ENCODE data around the gene CPAMD8.

Gene CPAMD8

GRCh38 chr19:16892868-16893685, 133.5 kb downstream of the CPAMD8 start:
- no peak for DNase-seq (ENCODE audit: low read depth, low spot score)

DNA sequence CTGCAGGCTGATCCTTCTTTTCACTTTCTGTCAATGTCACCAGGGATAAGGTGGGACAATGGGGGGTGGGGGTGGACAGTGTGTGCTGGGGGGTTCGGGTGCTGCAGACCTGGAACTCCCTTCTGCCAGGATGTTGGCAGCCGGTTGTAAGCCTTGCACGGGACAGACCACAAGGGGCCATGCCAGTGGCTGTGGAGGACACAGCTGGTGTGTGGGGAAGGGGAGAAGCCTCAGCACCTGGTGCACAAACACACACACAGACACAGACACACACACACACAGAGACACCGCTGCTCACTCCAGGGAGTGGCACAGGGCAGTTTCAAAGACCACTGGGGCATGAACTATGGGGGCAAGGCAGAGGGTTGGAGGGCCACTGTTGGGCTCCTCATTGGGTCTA, 134.2 kb downstream of the CPAMD8 start:
- no peak for DNase-seq (ENCODE audit: low read depth, low spot score)

DNA sequence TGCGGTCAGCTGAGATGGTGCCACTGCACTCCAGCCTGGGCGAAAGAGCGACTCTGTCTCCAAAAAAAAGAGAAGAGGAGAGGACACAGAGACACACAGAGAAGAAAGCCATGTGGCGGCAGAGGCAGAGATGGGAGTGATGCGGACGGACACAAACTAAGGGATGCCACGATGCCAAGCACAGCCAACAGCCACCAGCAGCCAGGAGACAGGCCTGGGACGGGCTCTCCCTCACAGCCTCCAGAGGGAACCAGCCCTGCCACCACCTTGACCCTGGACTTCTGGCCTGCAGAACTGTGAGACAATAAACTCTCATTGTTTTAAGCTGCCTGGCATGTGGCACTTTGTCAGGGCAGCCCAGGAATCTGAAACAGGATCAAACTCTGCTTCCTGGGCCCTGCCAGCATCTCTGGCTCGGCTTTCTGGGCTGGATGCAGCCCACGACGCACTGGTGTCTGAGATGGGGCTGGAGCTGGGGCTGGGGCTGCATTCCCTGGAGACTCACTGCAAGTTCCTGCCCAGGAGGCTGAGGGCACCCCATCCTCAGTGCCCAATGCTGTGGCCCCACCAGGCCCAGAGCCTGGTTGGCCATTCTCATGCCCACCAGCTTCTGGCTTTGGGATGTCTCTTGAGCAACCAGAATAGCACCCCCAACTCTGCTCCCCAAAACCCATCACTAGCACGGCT, 134.8 kb downstream of the CPAMD8 start:
- DNase-seq (ENCODE audit: low read depth, low spot score) = no peak

GRCh38 chr19:16890461-16891184, 136.0 kb downstream of the CPAMD8 start:
- no peak for DNase-seq (ENCODE audit: low read depth, low spot score)

- no peak for DNase-seq (ENCODE audit: low read depth, low spot score)
Measured at GRCh38 chr19:16889883-16890460, 136.6 kb downstream of the CPAMD8 start.

GRCh38 chr19:16889366-16889882, 137.2 kb downstream of the CPAMD8 start:
- no peak for DNase-seq (ENCODE audit: low read depth, low spot score)

GRCh38 chr19:16888629-16889365, 137.8 kb downstream of the CPAMD8 start, which contains the start of gene F2RL3:
Gene F2RL3, plus strand, starts transcription at chr19:16888999. Its CDS starts 191 bp downstream, at chr19:16889190.
- DNase-seq (ENCODE audit: low read depth, low spot score) = no peak

- no peak for DNase-seq (ENCODE audit: low read depth, low spot score)
Measured at GRCh38 chr19:16887353-16888265, 139.0 kb downstream of the CPAMD8 start.

- no peak for DNase-seq (ENCODE audit: low read depth, low spot score)
Measured at GRCh38 chr19:16886305-16886880, 140.2 kb downstream of the CPAMD8 start.

DNA sequence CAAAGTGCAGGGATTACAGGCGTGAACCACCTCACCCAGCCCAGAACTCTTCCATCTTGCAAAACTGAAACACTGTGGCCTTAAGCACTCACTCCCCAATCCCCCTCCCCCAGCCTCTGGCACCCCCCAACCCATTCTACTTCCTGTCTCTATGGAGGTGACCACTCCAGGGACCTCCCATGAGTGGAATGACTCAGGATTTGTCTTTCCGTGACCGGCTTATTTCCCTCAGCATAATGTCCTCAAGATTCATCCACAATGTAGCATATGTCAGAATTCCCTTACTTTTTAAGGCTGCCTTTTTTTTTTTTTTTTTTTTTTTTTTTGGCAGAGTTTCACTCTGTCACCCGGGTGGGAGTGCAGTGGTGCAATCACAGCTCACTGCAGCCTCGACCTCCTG, 141.4 kb downstream of the CPAMD8 start:
- DNase-seq (ENCODE audit: low read depth, low spot score) = no peak

DNA sequence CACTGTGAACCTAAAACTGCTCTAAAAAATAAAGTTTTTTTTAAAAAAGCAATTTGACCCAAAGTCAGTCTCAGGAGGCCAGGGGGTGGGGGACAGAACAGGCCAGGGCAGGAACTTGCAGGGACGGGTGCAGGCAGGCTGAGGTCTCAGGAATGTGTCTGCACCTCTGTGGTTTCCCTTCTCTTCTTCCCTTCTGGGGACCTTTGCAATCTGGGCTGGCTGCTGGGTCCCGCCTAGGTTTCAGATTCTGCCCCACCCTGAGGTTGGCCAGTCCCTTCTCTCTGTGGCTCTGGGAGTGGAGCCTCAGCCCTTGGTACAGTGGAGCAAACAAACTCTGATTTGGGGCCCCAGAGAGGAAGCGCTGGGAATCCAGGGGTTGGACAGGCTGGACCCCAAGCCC, 143.1 kb downstream of the CPAMD8 start:
- no peak for DNase-seq (ENCODE audit: low read depth, low spot score)

DNA sequence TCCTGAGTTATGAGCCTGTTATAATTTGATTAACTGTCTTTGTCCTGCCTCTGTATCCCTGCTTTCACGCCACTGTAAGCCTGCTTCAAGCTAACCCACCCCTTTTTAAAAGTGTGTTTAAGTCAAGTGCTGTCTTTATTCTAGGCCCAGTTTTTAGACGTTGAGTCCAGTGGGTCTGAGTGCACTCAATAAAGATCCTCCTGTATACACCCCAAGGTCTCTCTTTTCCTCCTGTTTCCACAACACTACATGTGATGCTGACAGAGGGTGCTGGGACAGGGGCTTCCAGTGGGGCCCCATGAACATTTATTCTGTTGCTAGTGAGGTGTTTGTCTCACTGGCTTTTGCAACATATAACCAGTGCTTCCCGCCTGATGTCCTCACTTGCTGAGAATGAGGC, 144.5 kb downstream of the CPAMD8 start:
- DNase-seq (ENCODE audit: low read depth, low spot score) = no peak

GRCh38 chr19:16880884-16881554, 145.6 kb downstream of the CPAMD8 start:
- no peak for DNase-seq (ENCODE audit: low read depth, low spot score)

GRCh38 chr19:16878181-16878965, 148.2 kb downstream of the CPAMD8 start:
- DNase-seq (ENCODE audit: low read depth, low spot score) = no peak

DNA sequence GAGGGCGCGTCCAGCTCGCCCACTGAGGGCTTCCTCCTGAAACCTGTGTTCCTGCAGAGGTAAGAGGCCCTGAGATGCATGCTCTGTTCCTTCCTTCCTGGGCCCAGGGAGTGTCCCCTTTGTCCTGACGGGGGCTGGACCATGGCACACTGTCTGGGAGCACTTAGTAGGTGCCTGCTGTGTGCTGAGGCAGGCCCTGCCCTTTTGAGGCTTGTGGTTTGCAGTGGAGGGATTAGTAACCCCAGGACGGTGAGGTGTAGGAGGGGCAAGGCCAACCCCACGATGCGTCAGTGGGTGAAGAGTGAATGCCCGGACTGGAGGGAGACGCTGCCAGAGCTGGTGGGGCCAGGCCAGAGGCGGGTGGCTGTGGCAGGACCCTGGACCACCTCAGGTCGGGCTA, 149.0 kb downstream of the CPAMD8 start:
- DNase-seq (ENCODE audit: low read depth, low spot score) = no peak

- DNase-seq (ENCODE audit: low read depth, low spot score) = no peak
Measured at GRCh38 chr19:16876904-16877361, 149.7 kb downstream of the CPAMD8 start.

DNA sequence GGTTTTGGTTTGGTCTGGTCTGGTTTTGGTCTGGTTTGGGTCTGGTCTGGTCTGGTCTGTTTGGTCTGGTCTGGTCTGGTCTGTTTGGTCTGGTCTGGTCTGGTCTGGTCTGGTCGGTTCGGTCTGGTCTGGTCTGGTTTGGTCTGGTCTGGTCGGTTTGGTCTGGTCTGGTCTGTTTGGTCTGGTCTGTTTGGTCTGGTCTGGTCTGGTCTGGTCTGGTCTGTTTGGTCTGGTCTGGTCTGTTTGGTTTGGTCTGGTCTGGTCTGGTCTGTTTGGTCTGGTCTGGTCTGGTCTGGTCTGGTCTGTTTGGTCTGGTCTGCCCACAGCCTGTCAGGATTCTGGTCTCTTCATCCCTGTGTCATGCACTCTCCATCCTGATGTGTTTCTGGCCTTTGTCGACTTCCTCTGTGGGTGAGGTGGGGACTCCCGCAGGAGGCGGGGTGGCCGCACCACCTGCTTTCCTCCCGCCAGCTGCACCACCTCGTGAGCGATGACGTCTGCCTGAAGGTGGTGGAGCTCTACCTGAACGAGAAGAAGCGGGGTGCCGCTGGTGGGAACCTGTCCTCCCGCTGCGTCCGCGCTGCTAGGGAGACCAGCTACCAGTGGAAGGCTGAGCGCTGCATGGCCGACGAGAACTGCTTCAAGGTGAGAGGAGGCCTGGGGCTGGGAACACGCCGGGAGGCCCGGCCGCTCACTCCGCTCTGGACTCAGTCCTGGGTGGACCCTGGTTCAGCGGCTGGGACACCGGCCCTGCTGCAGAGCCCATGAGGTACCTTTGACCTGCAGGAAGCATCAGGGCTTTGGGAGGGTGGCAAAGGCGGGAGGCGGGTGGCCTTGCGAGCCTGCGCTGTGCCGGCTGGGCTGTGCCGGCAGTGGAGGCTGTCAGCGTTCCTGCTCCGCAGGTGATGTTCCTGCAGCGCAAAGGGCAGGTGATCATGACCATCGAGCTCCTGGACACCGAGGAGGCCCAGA, 150.7 kb downstream of the CPAMD8 start:
- no peak for DNase-seq (ENCODE audit: low read depth, low spot score)
